NK-92 (cell line): ENCODE data around the gene GYG2.
"Not testable (repeated sequence)": the region's sequence is repeated elsewhere in the genome, so short reads cannot be mapped to it uniquely, and the experiment has no call there.

Experiments
- DNase-seq: peaks from one replicate; lab custom pipeline; 2025; ENCODE audit not compliant: unreplicated experiment; lab: John Stamatoyannopoulos, UW

Gene GYG2

GRCh38 chrX:2828344-2828958, at the start of gene GYG2:
GYG2 (plus strand) TSS chrX:2828930; CDS start chrX:2830189, 1,259 bp downstream.
- no peak for DNase-seq

- not testable (repeated sequence) for DNase-seq
These were observed 48.1 kb upstream of the GYG2 start for GRCh38 chrX:2780472-2781225.

- no peak for DNase-seq
These were observed 47.5 kb upstream of the GYG2 start for GRCh38 chrX:2781226-2781571.

- DNase-seq, result no peak
These were observed 47.0 kb upstream of the GYG2 start for GRCh38 chrX:2781698-2782097.

- DNase-seq, result no peak
These were observed 46.6 kb upstream of the GYG2 start for GRCh38 chrX:2782171-2782570.

- no peak for DNase-seq
These were observed 46.0 kb upstream of the GYG2 start for GRCh38 chrX:2782778-2783177.

GRCh38 chrX:2784026-2784425, 44.7 kb upstream of the GYG2 start:
- DNase-seq, result no peak

- no peak for DNase-seq
These were observed 43.2 kb upstream of the GYG2 start for GRCh38 chrX:2785538-2785937.

- no peak for DNase-seq
These were observed 39.8 kb upstream of the GYG2 start for GRCh38 chrX:2788980-2789379.

- no peak for DNase-seq
These were observed 39.2 kb upstream of the GYG2 start for GRCh38 chrX:2789569-2789968.

- DNase-seq, result no peak
These were observed 35.0 kb upstream of the GYG2 start for GRCh38 chrX:2793752-2794151.

- DNase-seq, result no peak
These were observed 34.4 kb upstream of the GYG2 start for GRCh38 chrX:2794336-2794735.

GRCh38 chrX:2796808-2797207, 31.9 kb upstream of the GYG2 start:
- not testable (repeated sequence) for DNase-seq

- no peak for DNase-seq
These were observed 29.4 kb upstream of the GYG2 start for GRCh38 chrX:2799369-2799768.

GRCh38 chrX:2799980-2800379, 28.8 kb upstream of the GYG2 start:
- not testable (repeated sequence) for DNase-seq

- DNase-seq, result no peak
These were observed 27.5 kb upstream of the GYG2 start for GRCh38 chrX:2801223-2801622.

- not testable (repeated sequence) for DNase-seq
These were observed 26.2 kb upstream of the GYG2 start for GRCh38 chrX:2802376-2803090.

GRCh38 chrX:2803486-2803885, 25.2 kb upstream of the GYG2 start:
- DNase-seq, result not testable (repeated sequence)

- DNase-seq, result not testable (repeated sequence)
These were observed 24.5 kb upstream of the GYG2 start for GRCh38 chrX:2804106-2804843.

GRCh38 chrX:2804858-2805257, 23.9 kb upstream of the GYG2 start:
- not testable (repeated sequence) for DNase-seq

- DNase-seq, result no peak
These were observed 17.5 kb upstream of the GYG2 start for GRCh38 chrX:2811271-2811670.
